ENCODE results near the gene ADAM19.
A peak's percentile ranks its signal among the peaks of the same experiment; 100 is the strongest.

ADAM19 gene

DNA sequence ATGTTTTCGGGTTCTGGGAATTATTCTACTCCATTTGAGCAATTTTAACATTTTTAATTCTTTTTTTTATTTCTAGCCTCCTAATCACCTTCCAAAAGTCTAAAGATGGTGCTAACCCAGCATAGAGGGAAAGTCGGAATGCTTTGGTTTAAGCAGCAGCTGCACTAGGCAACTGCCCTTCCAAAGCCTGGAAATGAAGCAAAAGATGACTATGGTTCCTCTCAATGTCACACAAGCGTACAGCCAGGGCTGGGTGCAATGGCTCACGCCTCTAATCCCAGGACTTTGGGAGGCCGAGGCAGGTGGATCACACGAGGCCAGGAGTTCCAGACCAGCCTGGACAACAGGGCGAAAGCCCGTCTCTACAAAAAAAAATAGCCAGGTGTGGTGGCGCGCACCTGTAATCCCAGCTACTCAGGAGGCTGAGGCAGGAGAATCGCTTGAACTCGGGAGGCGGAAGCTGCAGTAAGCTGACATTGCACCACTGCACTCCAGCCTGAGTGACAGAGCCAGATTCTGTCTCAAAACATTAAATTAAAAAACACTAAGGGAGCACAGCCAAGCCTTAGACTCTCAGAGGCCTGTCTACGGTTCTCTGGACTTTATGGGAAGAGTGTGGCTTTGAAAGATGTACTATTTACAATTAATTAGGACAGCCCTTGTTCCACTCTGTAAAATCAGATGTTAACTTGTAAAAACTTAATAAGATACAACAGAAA, 33.1 kb downstream of the ADAM19 start:
- Histone ChIP-seq H3K4me3 (no peak overlapping the region), H3K27ac (peak overlapping the region; percentile 7 to 78)
- TF ChIP-seq, protein P1, sequence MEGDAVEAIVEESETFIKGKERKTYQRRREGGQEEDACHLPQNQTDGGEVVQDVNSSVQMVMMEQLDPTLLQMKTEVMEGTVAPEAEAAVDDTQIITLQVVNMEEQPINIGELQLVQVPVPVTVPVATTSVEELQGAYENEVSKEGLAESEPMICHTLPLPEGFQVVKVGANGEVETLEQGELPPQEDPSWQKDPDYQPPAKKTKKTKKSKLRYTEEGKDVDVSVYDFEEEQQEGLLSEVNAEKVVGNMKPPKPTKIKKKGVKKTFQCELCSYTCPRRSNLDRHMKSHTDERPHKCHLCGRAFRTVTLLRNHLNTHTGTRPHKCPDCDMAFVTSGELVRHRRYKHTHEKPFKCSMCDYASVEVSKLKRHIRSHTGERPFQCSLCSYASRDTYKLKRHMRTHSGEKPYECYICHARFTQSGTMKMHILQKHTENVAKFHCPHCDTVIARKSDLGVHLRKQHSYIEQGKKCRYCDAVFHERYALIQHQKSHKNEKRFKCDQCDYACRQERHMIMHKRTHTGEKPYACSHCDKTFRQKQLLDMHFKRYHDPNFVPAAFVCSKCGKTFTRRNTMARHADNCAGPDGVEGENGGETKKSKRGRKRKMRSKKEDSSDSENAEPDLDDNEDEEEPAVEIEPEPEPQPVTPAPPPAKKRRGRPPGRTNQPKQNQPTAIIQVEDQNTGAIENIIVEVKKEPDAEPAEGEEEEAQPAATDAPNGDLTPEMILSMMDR (IDR thresholded peaks at IDR 0.05): no peak
- DNase-seq (ENCODE audit: low spot score): no peak

DNA sequence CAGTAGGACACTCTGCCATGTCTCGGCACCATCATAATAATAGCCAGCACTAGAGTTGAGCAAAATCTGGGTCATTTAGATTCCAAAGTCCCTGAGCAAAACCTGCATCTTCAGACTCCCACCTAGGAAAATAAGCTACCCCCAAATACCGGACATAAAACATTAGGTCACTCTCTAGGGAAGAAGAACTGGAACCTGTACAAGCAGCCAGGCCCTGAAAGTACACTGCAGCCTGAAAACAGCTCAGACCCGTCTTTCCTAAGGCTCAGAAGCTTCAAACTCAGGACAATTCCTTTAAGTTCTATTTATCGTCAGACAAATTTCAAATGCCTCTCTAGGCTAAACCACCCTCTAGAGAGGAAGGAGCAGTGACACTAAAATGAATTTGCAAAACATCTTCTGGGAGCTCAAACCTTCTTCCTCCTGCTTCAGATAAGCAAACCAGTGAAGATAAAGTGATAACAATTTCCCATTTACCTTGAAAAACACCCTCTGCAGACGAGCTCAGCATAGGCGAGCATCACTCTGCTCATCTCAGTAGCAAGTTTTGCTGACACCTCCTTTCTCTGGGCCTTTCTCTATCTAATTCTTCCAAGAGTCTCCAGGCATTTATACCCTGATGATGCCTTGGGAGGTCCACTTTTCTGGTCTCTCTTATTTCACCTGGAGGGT, 34.0 kb downstream of the ADAM19 start:
- Histone ChIP-seq H3K27ac (peak overlapping the region; percentile 47 to 57), H3K4me3 (peak overlapping the region; percentile 27)
- TF ChIP-seq, protein P1 (IDR thresholded peaks at IDR 0.05): no peak
- no peak for DNase-seq (ENCODE audit: low spot score)

GRCh38 chr5:157540707-157541446, 34.7 kb downstream of the ADAM19 start:
- peak overlapping the region; percentile 47 to 57 for H3K27ac ChIP-seq
- no peak for DNase-seq (ENCODE audit: low spot score)
- H3K4me3 ChIP-seq: peak overlapping the region; percentile 27

DNA sequence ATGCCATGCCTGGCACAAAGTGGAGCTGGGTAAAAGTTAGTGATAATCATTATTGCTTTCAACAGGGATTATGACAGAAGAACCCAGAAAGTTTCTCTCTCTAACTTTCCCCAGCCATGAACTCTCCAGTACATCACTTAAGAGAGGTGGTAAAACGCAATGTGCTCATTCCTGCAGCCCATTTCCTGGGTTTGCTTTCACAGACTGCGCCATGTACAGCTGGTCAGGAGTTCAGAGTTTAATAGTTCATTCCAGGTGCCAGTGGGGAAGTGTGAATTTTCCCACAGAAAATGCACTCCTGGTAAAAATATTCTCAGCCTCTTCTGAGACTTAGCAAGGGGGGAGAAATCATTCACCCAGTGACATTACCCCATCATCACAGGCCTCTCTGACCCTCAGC, 35.5 kb downstream of the ADAM19 start:
- Histone ChIP-seq H3K4me3 (no peak overlapping the region), H3K27ac (peak overlapping the region in 1 of 2 donors; percentile 57)
- TF ChIP-seq, protein P1 (IDR thresholded peaks at IDR 0.05): no peak
- DNase-seq (ENCODE audit: low spot score): no peak

More at GRCh38 chr5:157540707-157541446, 34.7 kb downstream of the ADAM19 start:
- TF ChIP-seq, protein P1 (IDR thresholded peaks at IDR 0.05): no peak

- no peak for DNase-seq (ENCODE audit: low spot score)
- TF ChIP-seq, protein P1 (IDR thresholded peaks at IDR 0.05): no peak
- Histone ChIP-seq H3K4me3 (no peak overlapping the region), H3K27ac (peak overlapping the region in 1 of 2 donors; percentile 57)
Observed at GRCh38 chr5:157539503-157540022, 36.0 kb downstream of the ADAM19 start.

GRCh38 chr5:157538311-157538710, 37.3 kb downstream of the ADAM19 start:
- Histone ChIP-seq H3K4me3 (no peak overlapping the region), H3K27ac (no peak overlapping the region)
- no peak for DNase-seq (ENCODE audit: low spot score)
- TF ChIP-seq, protein P1 (IDR thresholded peaks at IDR 0.05): no peak
